ENCODE data around the gene MFRP.

The MFRP gene

GRCh38 chr11:119373059-119373920 is 26.8 kb upstream of the MFRP start:
- no peak for DNase-seq (ENCODE audit: low spot score)
- in situ Hi-C loops (cut with MboI; ENCODE audit: low pct_unique_long_range_greater_than_20kb, low sequenced_read_pairs, unreplicated experiment): no loop called here
- TF ChIP-seq CTCF (IDR thresholded peaks at IDR 0.05; ENCODE audit: extremely low read depth, insufficient read depth, missing control alignments): no peak

GRCh38 chr11:119372260-119373058 is 26.0 kb upstream of the MFRP start:
- no peak for TF ChIP-seq CTCF (IDR thresholded peaks at IDR 0.05; ENCODE audit: extremely low read depth, insufficient read depth, missing control alignments)
- in situ Hi-C loops (cut with MboI; ENCODE audit: low pct_unique_long_range_greater_than_20kb, low sequenced_read_pairs, unreplicated experiment): no loop called here
- DNase-seq (ENCODE audit: low spot score): no peak

GRCh38 chr11:119371778-119372182 is 25.3 kb upstream of the MFRP start:
- DNase-seq (ENCODE audit: low spot score): no peak
- TF ChIP-seq CTCF (IDR thresholded peaks at IDR 0.05; ENCODE audit: extremely low read depth, insufficient read depth, missing control alignments): no peak
- in situ Hi-C loops (cut with MboI; ENCODE audit: low pct_unique_long_range_greater_than_20kb, low sequenced_read_pairs, unreplicated experiment): no loop called here

- DNase-seq (ENCODE audit: low spot score): no peak
- in situ Hi-C loops (cut with MboI; ENCODE audit: low pct_unique_long_range_greater_than_20kb, low sequenced_read_pairs, unreplicated experiment): no loop called here
- no peak for TF ChIP-seq CTCF (IDR thresholded peaks at IDR 0.05; ENCODE audit: extremely low read depth, insufficient read depth, missing control alignments)
Measured at GRCh38 chr11:119371067-119371601, 24.6 kb upstream of the MFRP start.

- in situ Hi-C loops (cut with MboI; ENCODE audit: low pct_unique_long_range_greater_than_20kb, low sequenced_read_pairs, unreplicated experiment): no loop called here
- no peak for TF ChIP-seq CTCF (IDR thresholded peaks at IDR 0.05; ENCODE audit: extremely low read depth, insufficient read depth, missing control alignments)
- DNase-seq (ENCODE audit: low spot score): no peak
Measured at GRCh38 chr11:119370486-119371046, 24.1 kb upstream of the MFRP start.

- in situ Hi-C loops (cut with MboI; ENCODE audit: low pct_unique_long_range_greater_than_20kb, low sequenced_read_pairs, unreplicated experiment): no loop called here
- DNase-seq (ENCODE audit: low spot score): no peak
- TF ChIP-seq CTCF (IDR thresholded peaks at IDR 0.05; ENCODE audit: extremely low read depth, insufficient read depth, missing control alignments): no peak
Measured at GRCh38 chr11:119369132-119369925, 22.8 kb upstream of the MFRP start.

Measured in GM13977 (cell line).